Measurements from ENCODE around the gene AUTS2.
"Not testable (repeated sequence)": the region's sequence is repeated elsewhere in the genome, so short reads cannot be mapped to it uniquely, and the experiment has no call there.

The AUTS2 gene

GRCh38 chr7:70266186-70266585 is 667.9 kb downstream of the AUTS2 start:
- DNase-seq (ENCODE audit: extremely low read depth in 1 of 2, low read depth in 1 of 2): no peak

DNA sequence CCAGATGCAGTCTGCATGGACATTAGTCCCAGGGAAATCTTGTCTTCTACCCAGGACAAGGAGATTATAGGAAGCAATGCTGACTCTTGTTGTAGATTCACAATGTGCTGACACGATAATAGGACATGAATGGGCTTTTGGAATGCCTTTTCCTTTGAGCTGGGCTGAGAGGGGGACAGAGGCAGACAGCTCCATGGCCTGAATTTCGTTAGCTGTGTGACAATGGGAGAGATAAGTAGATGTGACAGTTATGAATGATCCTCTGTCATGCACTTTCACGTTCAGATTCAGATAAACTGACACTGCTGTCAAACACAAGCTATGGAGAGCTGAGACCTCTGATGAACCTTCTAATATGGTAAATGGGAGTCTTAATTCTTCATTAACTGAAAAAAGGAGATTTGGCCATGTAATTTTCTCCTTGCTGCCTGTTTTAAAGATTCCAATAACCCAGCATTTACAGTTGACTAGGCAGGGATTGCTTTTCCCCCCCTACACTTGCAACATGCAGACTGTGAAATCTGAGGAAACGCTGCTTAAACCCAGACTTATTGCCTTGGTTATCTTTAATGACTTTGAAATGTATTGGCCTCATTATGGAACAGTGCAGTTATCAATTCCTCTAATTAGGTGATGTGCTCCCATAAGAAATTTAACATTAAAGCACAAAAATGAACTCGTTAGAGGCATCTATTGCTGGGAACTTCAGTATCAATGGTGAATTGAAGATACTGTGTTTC is 669.3 kb downstream of the AUTS2 start:
- DNase-seq (ENCODE audit: extremely low read depth in 1 of 2, low read depth in 1 of 2): no peak

- no peak for DNase-seq (ENCODE audit: extremely low read depth in 1 of 2, low read depth in 1 of 2)
These were observed 669.9 kb downstream of the AUTS2 start for GRCh38 chr7:70268179-70268578.

DNA sequence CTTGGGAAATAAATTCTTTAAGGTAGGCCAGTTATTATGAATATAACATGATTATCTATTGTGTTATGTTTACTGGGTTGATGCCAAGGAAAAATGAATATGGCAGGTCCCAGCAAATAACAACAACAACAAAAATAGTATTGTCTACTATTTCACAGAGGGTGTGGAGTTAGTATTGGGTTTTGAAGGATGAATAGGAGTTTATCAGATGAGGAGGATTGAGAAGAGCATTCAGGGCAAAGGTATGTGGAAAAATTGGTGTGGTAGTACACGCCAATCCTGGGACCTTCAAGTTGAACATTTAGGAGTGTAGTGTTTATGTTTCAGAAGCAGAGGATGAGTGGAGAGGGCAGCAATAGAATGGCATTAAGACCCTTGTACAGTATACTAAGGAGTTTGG is 671.9 kb downstream of the AUTS2 start:
- DNase-seq (ENCODE audit: extremely low read depth in 1 of 2, low read depth in 1 of 2): no peak

- DNase-seq (ENCODE audit: extremely low read depth in 1 of 2, low read depth in 1 of 2): no peak
These were observed 673.4 kb downstream of the AUTS2 start for GRCh38 chr7:70271617-70272081.

DNA sequence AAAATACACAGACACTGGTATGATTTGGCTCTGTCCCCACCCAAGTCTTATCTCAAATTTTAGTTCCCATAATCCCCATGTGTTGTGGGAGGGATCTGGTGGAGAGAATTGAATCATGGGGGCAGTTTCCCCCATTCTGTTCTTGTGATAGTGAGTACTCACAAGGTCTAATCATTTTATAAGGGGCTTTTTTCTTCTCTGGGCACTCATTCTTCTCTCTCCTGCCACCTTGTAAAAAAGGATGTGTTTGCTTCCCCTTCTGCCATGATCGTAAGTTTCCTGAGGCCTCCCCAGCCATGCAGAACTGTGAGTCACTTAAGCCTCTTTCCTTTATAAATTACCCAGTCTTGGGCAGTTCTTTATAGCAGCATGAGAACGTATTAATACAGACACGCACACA is 677.3 kb downstream of the AUTS2 start:
- not testable (repeated sequence) for DNase-seq (ENCODE audit: extremely low read depth in 1 of 2, low read depth in 1 of 2)

- DNase-seq (ENCODE audit: extremely low read depth in 1 of 2, low read depth in 1 of 2): no peak
These were observed 686.9 kb downstream of the AUTS2 start for GRCh38 chr7:70285187-70285586.

DNA sequence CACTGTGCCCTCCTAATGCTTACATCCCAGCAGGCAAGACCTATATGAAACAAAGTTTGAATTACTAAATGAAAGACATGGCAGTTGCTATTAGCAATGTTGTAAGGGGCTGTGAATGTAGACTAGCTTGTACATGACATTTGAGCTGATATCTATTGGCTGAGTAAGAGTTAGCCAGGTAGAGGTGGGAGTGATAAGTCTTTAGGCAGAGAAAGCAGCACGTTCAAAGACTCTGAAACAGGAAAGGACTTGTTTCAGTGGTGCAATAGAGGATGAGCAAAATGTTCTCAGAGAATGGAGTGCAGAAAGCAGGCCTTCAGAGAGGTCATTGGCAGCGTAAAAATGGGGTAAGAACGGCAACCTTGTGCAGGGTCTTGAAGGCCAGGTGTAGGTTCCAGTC is 687.6 kb downstream of the AUTS2 start:
- DNase-seq (ENCODE audit: extremely low read depth in 1 of 2, low read depth in 1 of 2): no peak

DNA sequence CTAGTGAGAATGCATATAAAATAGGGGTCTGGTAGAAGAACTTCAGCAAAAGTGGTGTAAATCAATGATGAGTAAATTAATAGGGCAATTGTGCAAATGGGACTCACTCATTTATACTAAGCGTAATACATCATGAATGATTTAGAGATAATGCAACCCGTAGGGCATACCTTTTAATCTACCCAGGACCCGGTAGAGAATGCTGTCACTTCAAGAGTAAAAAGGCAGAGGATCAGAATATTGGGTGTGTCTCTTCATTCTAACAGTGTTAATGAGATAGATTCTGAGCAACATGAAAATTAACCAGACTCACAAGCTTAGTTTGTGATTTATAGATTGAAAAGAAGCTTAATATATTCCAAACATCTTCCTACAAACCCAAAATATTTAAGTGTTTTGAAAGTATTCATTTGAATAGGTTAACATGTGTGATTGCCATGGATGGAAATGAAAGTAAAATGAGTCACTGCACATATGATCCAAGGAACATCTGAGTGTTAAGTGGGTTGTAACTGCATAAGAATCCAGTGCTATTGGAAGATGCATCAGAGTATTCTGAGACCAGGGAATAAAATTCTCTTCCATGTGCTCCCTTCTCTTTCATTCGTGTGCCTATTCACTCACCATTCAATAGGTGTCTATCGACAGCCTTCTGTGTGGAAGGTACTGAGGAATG is 690.6 kb downstream of the AUTS2 start:
- DNase-seq (ENCODE audit: extremely low read depth in 1 of 2, low read depth in 1 of 2): no peak

DNA sequence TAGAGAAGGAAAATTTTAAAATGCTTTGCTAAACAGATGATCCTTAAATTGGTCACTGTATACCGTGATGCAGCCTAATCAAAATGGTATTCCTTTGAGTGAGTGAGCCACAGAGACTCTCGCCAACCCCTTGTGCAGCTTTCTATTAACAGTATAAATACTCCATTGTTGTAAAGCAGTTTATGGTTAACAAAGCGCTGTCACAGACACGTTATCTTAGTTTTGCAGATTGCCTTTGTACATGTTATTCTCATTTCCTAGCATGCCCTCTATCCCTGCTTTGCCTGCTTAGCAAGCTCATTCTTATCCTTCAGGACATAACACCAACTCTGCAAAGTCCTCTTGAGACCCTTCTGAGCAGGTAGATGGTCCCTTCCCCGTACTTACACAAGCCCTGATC is 694.4 kb downstream of the AUTS2 start:
- DNase-seq (ENCODE audit: extremely low read depth in 1 of 2, low read depth in 1 of 2): no peak

GRCh38 chr7:70294211-70294911 is 696.1 kb downstream of the AUTS2 start:
- DNase-seq (ENCODE audit: extremely low read depth in 1 of 2, low read depth in 1 of 2): no peak

DNA sequence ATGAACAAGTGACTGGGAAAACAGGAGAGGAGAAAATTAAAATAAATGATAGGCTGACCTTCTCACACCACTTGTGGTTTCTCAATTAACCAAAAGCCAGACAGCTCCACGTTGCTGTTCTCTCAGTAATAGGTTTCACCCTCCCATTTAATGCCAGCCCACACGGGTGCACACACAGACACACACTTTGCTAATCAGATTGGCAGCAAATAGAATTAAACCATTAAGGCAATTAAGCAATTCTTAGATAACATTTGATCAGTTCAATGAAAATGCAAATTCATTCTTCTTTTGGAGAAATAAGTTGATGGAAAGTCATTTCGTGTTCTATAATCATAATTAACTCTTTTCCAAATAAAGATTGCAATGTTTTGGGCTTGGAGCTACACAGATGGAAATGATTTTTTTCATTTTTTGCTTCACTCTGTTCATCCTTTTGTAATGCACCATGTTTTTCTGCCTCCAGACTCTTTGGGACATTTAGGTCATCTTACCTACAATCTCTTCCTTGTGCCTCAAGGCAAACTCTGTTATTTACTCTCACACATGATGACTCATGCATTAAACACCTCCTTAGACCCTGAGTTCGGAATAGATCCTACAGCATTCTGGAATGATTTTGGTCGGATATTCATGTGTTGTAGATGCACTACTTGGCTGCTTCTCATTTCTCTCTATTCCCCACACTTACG is 700.7 kb downstream of the AUTS2 start:
- DNase-seq (ENCODE audit: extremely low read depth in 1 of 2, low read depth in 1 of 2): no peak

DNA sequence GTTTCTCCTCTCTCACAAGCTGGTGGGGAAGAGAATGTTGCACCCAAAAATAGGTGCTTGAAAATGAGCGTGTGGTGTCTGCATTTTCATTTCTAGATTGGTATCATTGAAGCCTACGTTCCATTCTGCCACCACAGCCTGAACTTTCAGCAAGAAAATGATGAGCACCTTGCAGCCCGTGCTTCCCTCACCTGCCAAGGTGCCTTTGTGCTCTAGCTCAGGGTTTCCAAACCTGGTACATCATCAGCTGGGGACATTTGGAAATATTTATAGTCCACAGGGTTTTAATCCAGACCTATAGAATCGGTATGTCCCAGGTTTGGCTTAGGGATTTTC is 701.2 kb downstream of the AUTS2 start:
- no peak for DNase-seq (ENCODE audit: extremely low read depth in 1 of 2, low read depth in 1 of 2)

- DNase-seq (ENCODE audit: extremely low read depth in 1 of 2, low read depth in 1 of 2): no peak
These were observed 703.5 kb downstream of the AUTS2 start for GRCh38 chr7:70301673-70302185.

- DNase-seq (ENCODE audit: extremely low read depth in 1 of 2, low read depth in 1 of 2): no peak
These were observed 705.0 kb downstream of the AUTS2 start for GRCh38 chr7:70303309-70303708.

DNA sequence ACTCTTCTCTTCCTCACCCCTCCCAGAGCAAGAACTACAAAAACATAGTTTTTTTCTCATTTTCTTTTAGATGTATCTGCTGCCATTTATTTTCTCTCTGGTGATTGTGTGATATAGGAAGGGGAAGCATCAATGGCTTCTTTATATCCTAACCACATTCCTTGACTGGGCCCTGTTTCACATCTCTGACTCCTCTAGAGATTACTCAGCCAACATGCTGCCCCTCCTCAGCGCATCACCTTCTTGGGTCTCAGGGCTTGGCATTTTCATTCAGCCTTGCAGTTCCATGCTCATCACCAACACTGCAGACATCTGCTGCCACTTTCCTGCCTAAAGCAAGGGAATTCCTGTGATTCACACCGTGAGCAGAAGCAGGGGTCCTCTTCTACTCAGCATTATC is 705.5 kb downstream of the AUTS2 start:
- no peak for DNase-seq (ENCODE audit: extremely low read depth in 1 of 2, low read depth in 1 of 2)

GRCh38 chr7:70306173-70306572 is 707.9 kb downstream of the AUTS2 start:
- DNase-seq (ENCODE audit: extremely low read depth in 1 of 2, low read depth in 1 of 2): no peak

GRCh38 chr7:70307544-70308106 is 709.4 kb downstream of the AUTS2 start:
- no peak for DNase-seq (ENCODE audit: extremely low read depth in 1 of 2, low read depth in 1 of 2)

DNA sequence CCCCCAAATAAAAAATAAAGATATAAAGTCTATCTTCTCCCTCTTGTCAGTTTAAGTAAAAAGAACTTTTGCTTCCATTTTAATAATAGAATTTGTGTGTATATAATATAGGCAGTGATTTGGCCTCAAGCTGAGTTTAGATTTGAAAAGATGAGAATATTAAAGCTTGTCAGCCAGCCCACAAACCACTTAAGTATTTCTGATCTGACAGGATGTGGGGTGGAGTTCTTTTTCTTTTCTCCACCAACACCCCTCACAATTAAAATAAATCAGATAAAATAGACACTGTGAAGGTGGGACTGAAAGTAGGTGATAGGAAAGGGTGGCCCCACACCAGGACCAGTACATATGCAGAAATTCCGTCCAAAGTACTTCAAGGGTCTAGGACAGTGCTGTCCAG is 714.1 kb downstream of the AUTS2 start:
- no peak for DNase-seq (ENCODE audit: extremely low read depth in 1 of 2, low read depth in 1 of 2)

GRCh38 chr7:70313271-70313670 is 715.0 kb downstream of the AUTS2 start:
- DNase-seq (ENCODE audit: extremely low read depth in 1 of 2, low read depth in 1 of 2): no peak

- DNase-seq (ENCODE audit: extremely low read depth in 1 of 2, low read depth in 1 of 2): no peak
These were observed 715.4 kb downstream of the AUTS2 start for GRCh38 chr7:70313687-70314086.

All from stimulated activated CD8-positive, alpha-beta memory T cell treated with anti-CD3 and anti-CD28 coated beads, Interleukin-7, amount 100 ng/mL, for 48 hours (primary cell).